GM23338 (cell line): Measurements from ENCODE around the gene MTOR.

Source experiments
- CREB1 ChIP-seq: fragments of 250-450 bp; sonication (Bioruptor Pico); IDR thresholded peaks from 2 replicates; pipeline ENCODE4 v1.5.0; 2020; ENCODE audit warnings: low read depth, mild to moderate bottlenecking, moderate library complexity
- CTCF ChIP-seq, 2 experiments: fragments of 200-600 bp in 1 of 2; sonication (generic) in 1 of 2; conservative IDR thresholded peaks; 2 replicates each; pipeline versions ENCODE4 v1.5.1 to v1.6.1; 2016 to 2017; ENCODE audit warnings: antibody characterized with exemption in 2 of 2, low read depth in 2 of 2, mild to moderate bottlenecking in 2 of 2, moderate library complexity in 1 of 2
- EZH2 ChIP-seq: fragments of 200-600 bp; sonication (generic); IDR thresholded peaks from one replicate; pipeline ENCODE4 v1.8.0; 2017; ENCODE audit warnings: antibody characterized with exemption, mild to moderate bottlenecking, low read depth; ENCODE audit not compliant: unreplicated experiment
- EZH2phosphoT487 ChIP-seq: fragments of 200-600 bp; sonication (generic); IDR thresholded peaks from one replicate; pipeline ENCODE4 v1.8.1; 2018; ENCODE audit warnings: antibody characterized with exemption; ENCODE audit not compliant: unreplicated experiment
- POLR2AphosphoS5 ChIP-seq: IDR thresholded peaks from 2 replicates; pipeline ENCODE4 v1.6.1; 2016; ENCODE audit warnings: antibody characterized with exemption, low read depth
- REST ChIP-seq: IDR thresholded peaks from one replicate; pipeline ENCODE4 v1.6.1; 2018; ENCODE audit warnings: antibody characterized with exemption; ENCODE audit not compliant: unreplicated experiment
- ZNF331 ChIP-seq: fragments of 250-450 bp; sonication (Bioruptor Pico); IDR thresholded peaks from 2 replicates; pipeline ENCODE4 v1.5.0; 2020; ENCODE audit warnings: low read depth, mild to moderate bottlenecking, moderate library complexity
- ZNF462 ChIP-seq: fragments of 250-450 bp; sonication (Bioruptor Pico); IDR thresholded peaks from 2 replicates; pipeline ENCODE4 v1.5.0; 2020; ENCODE audit warnings: mild to moderate bottlenecking, moderate library complexity

GRCh38 chr1:11059968-11060830 lies 202.2 kb downstream of the MTOR start, which contains the start of gene SRM:
- no peak for TF ChIP-seq EZH2phosphoT487
- TF ChIP-seq CTCF (conservative IDR thresholded peaks at IDR 0.05; ENCODE audit: low read depth in 2 of 2), result no peak
- no peak for TF ChIP-seq REST
- TF ChIP-seq POLR2AphosphoS5, result peak; percentile 69; the same call in 1 of the 2 replicates
- TF ChIP-seq ZNF331 (CRISPR knock-in tag), result no peak
- no peak for TF ChIP-seq ZNF462 (CRISPR knock-in tag)
- TF ChIP-seq EZH2, result no peak
- peak; percentile 51; the same call in 1 of the 2 replicates for TF ChIP-seq CREB1 (CRISPR knock-in tag)
